Thyroid gland (tissue), 4 donors: ENCODE results near the gene PPP1R9A. TPM values are rescaled to one million over a fixed set of nuclear protein-coding genes. Genes with fewer than 3 reads are reported as not detected.

Experiments
- DNase-seq, 2 donors: peaks; one replicate each; pipeline ENCODE4 v3.0.0-alpha.2; 2019
- H3K27ac ChIP-seq, 3 donors: fragments of 200-600 bp; sonication (generic); 1 replicate in 2 of 3; 2 replicates in 1 of 3; pipeline ENCODE4 v1.5.1; 2016 to 2019; ENCODE audit warnings: mild to moderate bottlenecking in 1 of 3, moderate library complexity in 1 of 3
- H3K27me3 ChIP-seq: fragments of 200-600 bp; sonication (generic); one replicate; pipeline ENCODE4 v1.5.1; 2019
- H3K36me3 ChIP-seq, 2 donors: fragments of 200-600 bp; sonication (generic); one replicate each; pipeline ENCODE4 v1.5.1; 2016 to 2019
- H3K4me1 ChIP-seq, 2 donors: fragments of 200-600 bp; sonication (generic); one replicate each; pipeline ENCODE4 v1.5.1; 2017 to 2019
- H3K4me3 ChIP-seq, 3 donors: fragments of 200-600 bp; sonication (generic); replicated peaks in 1 of 3; 1 replicate in 2 of 3; 2 replicates in 1 of 3; pipeline ENCODE4 v1.5.1; 2016; ENCODE audit warnings: mild to moderate bottlenecking in 1 of 3
- H3K9me3 ChIP-seq: fragments of 200-600 bp; sonication (generic); one replicate; pipeline ENCODE4 v1.5.1; 2017
- CTCF ChIP-seq, 6 experiments: fragments of 200-600 bp in 3 of 6; fragments of 450-650 bp in 3 of 6; sonication (generic) in 3 of 6; IDR thresholded peaks; one replicate each; pipeline ENCODE4 v1.5.1; 2016 to 2019; ENCODE audit warnings: antibody characterized with exemption in 6 of 6, mild to moderate bottlenecking in 2 of 6, inconsistent platforms in 1 of 6, moderate library complexity in 1 of 6
- POLR2A ChIP-seq, 2 donors: fragments of 450-650 bp; IDR thresholded peaks; one replicate each; pipeline ENCODE4 v1.6.1; 2017; ENCODE audit warnings: antibody characterized with exemption in 2 of 2, mild to moderate bottlenecking in 2 of 2, moderate library complexity in 1 of 2
- WGBS, 2 donors: methylation state at CpG; one replicate each; pipeline ENCODE4 v1.1.5; 2017; 5-methylcytosine and 5-hydroxymethylcytosine counted together
- intact Hi-C: fragments of 100-400 bp; cut with DNase I; formaldehyde crosslinking; loops from one replicate; pipeline ENCODE4 v1.15.1; 2023
- total RNA-seq, 4 donors: library from RNA; depleted of rRNA; stranded (reverse); fragments of >200 nt; gene quantifications; one replicate each; pipeline ENCODE4 v1.2.3, GENCODE V29; 2016

Gene PPP1R9A
- total RNA-seq, 4 donors from 2014 or later: 38.8 to 89.6 (median 45.5) TPM

- Histone ChIP-seq H3K27ac (no peak overlapping the region), H3K36me3 (no peaks in the 10 kb centered on the region), H3K4me3 (no peak overlapping the region), H3K9me3 (no peaks in the 10 kb centered on the region), H3K4me1 (no peaks in the 10 kb centered on the region), H3K27me3 (no peaks in the 10 kb centered on the region)
- intact Hi-C loops: no loop called here
- no peak for DNase-seq
- TF ChIP-seq POLR2A (IDR thresholded peaks at IDR 0.05): no peak
- TF ChIP-seq CTCF (IDR thresholded peaks at IDR 0.05): no peak
Measured at GRCh38 chr7:95035295-95035694, 127.9 kb downstream of the PPP1R9A start.

GRCh38 chr7:95041031-95041430 is 133.6 kb downstream of the PPP1R9A start:
- intact Hi-C loops: no loop called here
- TF ChIP-seq POLR2A (IDR thresholded peaks at IDR 0.05): no peak
- no peak for TF ChIP-seq CTCF (IDR thresholded peaks at IDR 0.05)
- WGBS, 2 donors: 74 to 77% methylated on average over 4 of the region's 4 CpGs

GRCh38 chr7:95045236-95045923 is 138.0 kb downstream of the PPP1R9A start:
- Histone ChIP-seq H3K27ac (no peak overlapping the region), H3K9me3 (no peaks in the 10 kb centered on the region), H3K4me3 (no peak overlapping the region), H3K36me3 (no peaks in the 10 kb centered on the region), H3K4me1 (peaks cover 8 to 11% of the 10 kb centered on the region in 2 donors), H3K27me3 (no peaks in the 10 kb centered on the region)
- intact Hi-C loops: no loop called here
- TF ChIP-seq CTCF (IDR thresholded peaks at IDR 0.05): peak in 4 of 6 experiments; percentile 9 to 41 (median 18)
- TF ChIP-seq POLR2A (IDR thresholded peaks at IDR 0.05): no peak
- WGBS, 2 donors: 90 to 93% methylated on average over 8 of the region's 8 CpGs
- peak; percentile 24 to 26 for DNase-seq

More at GRCh38 chr7:95041031-95041430, 133.6 kb downstream of the PPP1R9A start:
- no peaks in the 10 kb centered on the region for H3K9me3 ChIP-seq
- no peaks in the 10 kb centered on the region for H3K27me3 ChIP-seq
- DNase-seq: no peak
- no peak overlapping the region for H3K4me3 ChIP-seq
- no peaks in the 10 kb centered on the region for H3K4me1 ChIP-seq
- H3K36me3 ChIP-seq: no peaks in the 10 kb centered on the region
- H3K27ac ChIP-seq: no peak overlapping the region

GRCh38 chr7:95046494-95047240 is 139.3 kb downstream of the PPP1R9A start:
- Histone ChIP-seq H3K4me1 (peaks cover 8 to 11% of the 10 kb centered on the region in 2 donors), H3K27ac (no peak overlapping the region), H3K36me3 (no peaks in the 10 kb centered on the region), H3K4me3 (no peak overlapping the region), H3K27me3 (no peaks in the 10 kb centered on the region), H3K9me3 (no peaks in the 10 kb centered on the region)
- WGBS, 2 donors: 48 to 52% methylated on average over 7 of the region's 7 CpGs
- intact Hi-C loops: no loop called here
- TF ChIP-seq POLR2A (IDR thresholded peaks at IDR 0.05) (no peak), CTCF (IDR thresholded peaks at IDR 0.05) (no peak)
- no peak for DNase-seq

- H3K27me3 ChIP-seq: no peaks in the 10 kb centered on the region
- TF ChIP-seq POLR2A (IDR thresholded peaks at IDR 0.05): no peak
- no peak for TF ChIP-seq CTCF (IDR thresholded peaks at IDR 0.05)
- H3K27ac ChIP-seq: no peak overlapping the region
Measured at GRCh38 chr7:95047291-95047690, 139.9 kb downstream of the PPP1R9A start.

More at GRCh38 chr7:95047291-95047690, 139.9 kb downstream of the PPP1R9A start:
- Histone ChIP-seq H3K36me3 (no peaks in the 10 kb centered on the region), H3K4me1 (peaks cover 8 to 11% of the 10 kb centered on the region in 2 donors), H3K9me3 (no peaks in the 10 kb centered on the region), H3K4me3 (no peak overlapping the region)
- no peak for DNase-seq
- intact Hi-C loops: no loop called here
